Heart right ventricle (tissue), 16 donors: ENCODE results near the gene CGNL1. TPM values are rescaled to one million over a fixed set of nuclear protein-coding genes. Genes with fewer than 3 reads are reported as not detected.

Experiments used
- ATAC-seq, 8 donors: fragments of 200-7000 bp; cut with Tn5 transposase; one replicate each; pipeline ENCODE4 v1.9.1; 2020; ENCODE audit warnings: mild to moderate bottlenecking in 8 of 8, moderate library complexity in 8 of 8, moderate number of reproducible peaks in 1 of 8
- DNase-seq, 2 donors: peaks; one replicate each; pipeline ENCODE4 v3.0.0-alpha.2; 2020
- H3K27ac ChIP-seq, 10 donors: fragments of 200-600 bp; sonication (generic) in 2 of 10; one replicate each; pipeline versions ENCODE4 v1.5.0 to v1.8.0; 2020 to 2022; ENCODE audit warnings: mild to moderate bottlenecking in 3 of 10
- H3K27me3 ChIP-seq, 7 donors: fragments of 200-600 bp; one replicate each; pipeline ENCODE4 v1.8.0; 2021 to 2022; ENCODE audit warnings: mild to moderate bottlenecking in 2 of 7
- H3K36me3 ChIP-seq, 9 donors: fragments of 200-600 bp; sonication (generic) in 1 of 9; one replicate each; pipeline versions ENCODE4 v1.5.0 to v1.8.0; 2020 to 2022; ENCODE audit warnings: mild to moderate bottlenecking in 2 of 9
- H3K4me1 ChIP-seq, 9 donors: fragments of 200-600 bp; sonication (generic) in 1 of 9; one replicate each; pipeline versions ENCODE4 v1.5.0 to v1.8.0; 2020 to 2022; ENCODE audit warnings: mild to moderate bottlenecking in 4 of 9
- H3K4me3 ChIP-seq, 10 donors: fragments of 200-600 bp; sonication (generic) in 2 of 10; one replicate each; pipeline versions ENCODE4 v1.5.0 to v1.8.0; 2020 to 2022; ENCODE audit warnings: mild to moderate bottlenecking in 7 of 10, moderate library complexity in 2 of 10
- H3K9me3 ChIP-seq, 11 donors: fragments of 200-600 bp in 10 of 11; sonication (generic) in 2 of 11; one replicate each; pipeline versions ENCODE4 v1.5.0 to v1.8.0; 2013 to 2022; ENCODE audit warnings: mild to moderate bottlenecking in 2 of 11, control low read depth in 1 of 11, moderate library complexity in 1 of 11
- CTCF ChIP-seq, 9 donors: fragments of 200-600 bp; sonication (generic) in 2 of 9; IDR thresholded peaks; one replicate each; pipeline versions ENCODE4 v1.5.0 to v1.8.0; 2021 to 2022; ENCODE audit warnings: antibody characterized with exemption in 9 of 9, mild to moderate bottlenecking in 5 of 9, moderate library complexity in 1 of 9
- WGBS, 2 donors: extraction: QIAGEN DNeasy Blood & Tissue Kit; methylation state at CpG; one replicate each; pipeline ENCODE4 v1.1.7; 2013; ENCODE audit warnings: inconsistent platforms in 1 of 2; 5-methylcytosine and 5-hydroxymethylcytosine counted together
- intact Hi-C, 10 donors: fragments of 100-400 bp; cut with DNase I; formaldehyde crosslinking; loops; one replicate each; pipeline versions ENCODE4 v1.11.1 to v1.14.2; 2022
- polyA plus RNA-seq, 2 donors: library from polyadenylated mRNA; stranded (reverse); fragments of 200-250 nt; gene quantifications; one replicate each; pipeline ENCODE4 v1.2.3, GENCODE V29; 2013
- total RNA-seq, 10 donors: library from RNA; stranded (reverse); fragmentation: NEBNext Ultra II Directional in 3 of 10; extraction: Animal tissue kit (Norgen Biotek cat#: 25700) in 3 of 10; gene quantifications; one replicate each; pipeline versions ENCODE4 v1.2.1 to v1.2.4, GENCODE V29; 2021 to 2023
- donor health status: Arrhythmogenic right ventricular cardiomyopathy.
- donor health status: ischemic (EF 13 %, LVEDD 7.1; RV severe dilation, severe dysfunction).
- donor health status: healthy with polysubstance abuse.
- donor health status: DM: no; HTN: yes; CAD: no.
- donor health status: DM: no; HTN: no; CAD: no.
- donor health status: ischemic (EF 25% LVEDD 6.9; RV normal size, moderate dysfunction).
- donor health status: ischemic (EF 25% LVEDD 5.7; RV mildly dilated, moderate dysfunction).
- donor health status: healthy.
- donor health status: DM: yes; HTN: yes; CAD: no.
- donor health status: Ischemic cardiomyopathy.
- donor health status: ischemic (EF 35%, LVEDD 5.7; RV mildly dilated, moderate dysfunction).
- donor health status: nonischemic (EF 11% LVEDD 7.7; RV severe dilation, severe dysfunction).
- donor health status: DM: yes; HTN: yes; CAD: no.
- donor health status: PGD.
- donor health status: ischemic (EF 29% LVEDD 5.4; RV normal size, mild dysfunction).
- donor health status: nonischemic (EF 23%, LVEDD 6.1; RV moderate dilation, normal function).

Gene CGNL1
- total and polyA plus RNA-seq, 12 donors, result 2.7 to 42.9 (median 33.7) TPM

DNA sequence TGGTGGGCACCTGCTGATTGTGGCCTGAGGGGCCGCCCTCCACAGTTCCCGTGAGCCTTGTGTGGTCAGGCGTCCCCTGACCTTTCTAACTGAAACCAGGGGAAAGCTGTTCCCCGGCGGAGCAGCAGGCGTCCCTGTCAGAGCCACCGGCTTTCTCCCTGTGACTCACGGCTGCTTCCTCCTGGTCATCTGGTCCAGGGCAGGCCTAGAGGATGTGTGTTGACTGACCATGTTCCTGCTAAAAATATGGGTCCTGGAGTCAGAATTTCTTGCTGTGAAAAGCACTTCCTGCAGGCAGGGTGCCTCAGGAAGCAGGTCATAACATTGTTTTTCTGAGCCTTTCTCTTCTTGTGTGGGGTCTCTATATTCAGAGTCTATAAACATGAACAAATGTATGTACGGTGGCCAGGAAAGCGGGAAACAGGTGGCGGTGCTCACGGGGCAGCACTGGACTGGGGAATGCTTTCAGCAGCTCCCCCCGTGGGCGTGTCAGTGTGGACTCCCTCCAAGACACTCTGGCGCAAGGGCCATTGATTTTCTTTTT is 38.4 kb upstream of the CGNL1 start:
- 49 to 61% methylated on average over 15 of the region's 15 CpGs for WGBS, 2 donors
- peaks cover 0 to 52% (median 20%) of the 10 kb centered on the region in 9 donors for H3K4me1 ChIP-seq
- DNase-seq (peak; percentile 53 to 72), ATAC-seq (peak; percentile 71 to 89 (median 82))
- H3K9me3 ChIP-seq, result no peaks in the 10 kb centered on the region
- H3K36me3 ChIP-seq, result no peaks in the 10 kb centered on the region
- intact Hi-C loops, result no loop called here
- H3K27me3 ChIP-seq, result no peaks in the 10 kb centered on the region
- no peak overlapping the region for H3K4me3 ChIP-seq
- H3K27ac ChIP-seq, result peak overlapping the region in 9 of 10 donors; percentile 64 to 85 (median 74)
- TF ChIP-seq CTCF (IDR thresholded peaks at IDR 0.05), result peak in 6 of 9 donors; percentile 24 to 52 (median 38)

GRCh38 chr15:57339321-57339720 is 37.0 kb upstream of the CGNL1 start:
- Histone ChIP-seq H3K4me3 (no peak overlapping the region), H3K36me3 (no peaks in the 10 kb centered on the region), H3K9me3 (no peaks in the 10 kb centered on the region), H3K4me1 (peaks cover 0 to 49% (median 18%) of the 10 kb centered on the region in 9 donors), H3K27me3 (no peaks in the 10 kb centered on the region), H3K27ac (no peak overlapping the region)
- ATAC-seq (no peak), DNase-seq (no peak)
- TF ChIP-seq CTCF (IDR thresholded peaks at IDR 0.05), result no peak
- intact Hi-C loops, result no loop called here
- WGBS, 2 donors, result 94% methylated on average over 5 of the region's 5 CpGs

DNA sequence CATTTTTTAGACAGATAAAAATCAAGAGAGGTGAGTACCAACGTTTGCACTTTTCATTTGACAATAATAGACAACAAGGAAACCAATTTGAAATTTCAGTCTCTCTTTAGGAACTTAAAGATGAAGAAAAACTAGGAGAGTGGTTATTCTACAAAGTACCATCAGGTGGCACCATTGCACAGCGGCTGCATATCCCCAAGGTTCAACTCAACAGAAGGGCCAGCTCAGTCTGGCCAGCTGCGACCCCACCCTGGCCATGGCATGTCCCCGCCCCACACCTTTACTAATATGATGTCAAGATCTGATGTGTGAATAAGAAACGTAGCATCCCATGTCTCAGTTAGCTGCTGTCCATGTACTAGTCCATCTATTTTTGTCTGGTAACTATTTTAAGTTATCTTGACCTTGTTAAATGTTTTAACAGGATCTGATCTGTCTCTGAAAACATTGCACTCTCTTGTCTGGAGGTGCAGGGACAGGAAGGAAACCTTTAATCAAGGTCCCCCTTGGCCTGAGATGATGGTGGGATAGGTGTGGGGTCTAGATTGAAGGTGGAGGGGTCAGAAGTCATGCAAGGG is 35.5 kb upstream of the CGNL1 start:
- ATAC-seq, result peak in 7 of 8 donors; percentile 37 to 58 (median 51)
- 1 to 2% methylated on average over 5 of the region's 5 CpGs for WGBS, 2 donors
- no peaks in the 10 kb centered on the region for H3K36me3 ChIP-seq
- H3K4me1 ChIP-seq, result peaks cover 0 to 34% (median 13%) of the 10 kb centered on the region in 9 donors
- peak; percentile 74 to 94 (median 89) for TF ChIP-seq CTCF (IDR thresholded peaks at IDR 0.05)
- no peak overlapping the region for H3K4me3 ChIP-seq
- intact Hi-C loops, result loop anchor here in 9 of 10 donors (1.0 to 5.0 kb wide), 4 partner anchors 122 to 188 kb away; no protein-coding TSS in a partner anchor
- DNase-seq, result peak in 1 of 2 donors; percentile 54
- H3K27me3 ChIP-seq, result no peaks in the 10 kb centered on the region
- H3K9me3 ChIP-seq, result no peaks in the 10 kb centered on the region
- H3K27ac ChIP-seq, result no peak overlapping the region

- TF ChIP-seq CTCF (IDR thresholded peaks at IDR 0.05), result no peak
- Histone ChIP-seq H3K4me3 (no peak overlapping the region), H3K4me1 (peaks cover 0 to 20% (median 7%) of the 10 kb centered on the region in 9 donors), H3K36me3 (no peaks in the 10 kb centered on the region), H3K9me3 (peaks cover 0 to 6% (median under 1%) of the 10 kb centered on the region in 11 donors), H3K27me3 (no peaks in the 10 kb centered on the region), H3K27ac (no peak overlapping the region)
- ATAC-seq, result no peak
- WGBS, 2 donors, result 88 to 93% methylated on average over 7 of the region's 7 CpGs
- intact Hi-C loops, result loop anchor here in 2 of 10 donors (2.0 to 5.0 kb wide), 2 partner anchors 119 to 184 kb away; no protein-coding TSS in a partner anchor
- DNase-seq, result no peak
These were observed 33.3 kb upstream of the CGNL1 start for GRCh38 chr15:57343048-57343447.
